Pancreas (tissue), 8 donors: ENCODE data around the gene OR10AD1. TPM values are rescaled to one million over a fixed set of nuclear protein-coding genes. Genes with fewer than 3 reads are reported as not detected.

Source experiments
- polyA plus RNA-seq, 2 donors: library from polyadenylated mRNA; stranded (reverse); fragments of 200-250 nt; gene quantifications; one replicate each; pipeline ENCODE4 v1.2.3, GENCODE V29; 2013
- total RNA-seq, 6 donors: library from RNA; stranded (reverse); fragmentation: NEBNext Ultra II Directional in 4 of 6; extraction: Animal tissue kit (Norgen Biotek cat#: 25700) in 4 of 6; gene quantifications; one replicate each; pipeline versions ENCODE4 v1.2.1 to v1.2.4, GENCODE V29; 2021 to 2023
- donor health status: healthy with polysubstance abuse.
- donor health status: DM: no; HTN: no; CAD: no; lungs with moderate emphysema.
- donor health status: DM: no; HTN: no; CAD: no.
- donor health status: Bipolar disorder and iron deficiency.
- donor health status: DM: yes; HTN: yes; CAD: no.
- donor health status: DM: no; HTN: no; CAD: no.
- donor health status: DM: no; HTN: no; CAD: no.
- donor health status: DM: yes; HTN: yes; CAD: no.

The OR10AD1 gene
- total and polyA plus RNA-seq, 8 donors, result not detected

Other genes with a start within 250 kb of the OR10AD1 start
- 10 to 100 TPM; 25.6 to 42.1 (median 31.7) TPM for gene TMEM106C, start 239.7 kb downstream of the OR10AD1 start, total RNA-seq
- gene TMEM106C, start 239.7 kb downstream of the OR10AD1 start, polyA plus RNA-seq, result 10 to 100 TPM; 24.7 to 44.7 TPM
- gene COL2A1, start 198.8 kb downstream of the OR10AD1 start, total RNA-seq, result under 1 TPM in 1 of 6 donors, not detected in 5; 0.06 TPM
- under 1 TPM; 0.04 to 0.12 TPM for gene COL2A1, start 198.8 kb downstream of the OR10AD1 start, polyA plus RNA-seq
- gene SENP1, start 97.2 kb downstream of the OR10AD1 start, total RNA-seq, result 1 to 10 TPM; 6.8 to 8.9 (median 7.4) TPM
- 1 to 10 TPM; 1.9 to 3.4 TPM for gene SENP1, start 97.2 kb downstream of the OR10AD1 start, polyA plus RNA-seq
- 10 to 100 TPM in 4 of 6 donors, 1 to 10 TPM in 2; 7.0 to 23.1 (median 11.3) TPM for gene PFKM, start 83.9 kb downstream of the OR10AD1 start, total RNA-seq
- gene PFKM, start 83.9 kb downstream of the OR10AD1 start, polyA plus RNA-seq, result 10 to 100 TPM in 1 of 2 donors, 1 to 10 TPM in 1; 9.9 to 27.5 TPM
- gene ASB8, start 45.8 kb downstream of the OR10AD1 start, total RNA-seq, result 10 to 100 TPM; 17.6 to 27.6 (median 20.7) TPM
- gene ASB8, start 45.8 kb downstream of the OR10AD1 start, polyA plus RNA-seq, result 10 to 100 TPM in 1 of 2 donors, 1 to 10 TPM in 1; 8.1 to 17.0 TPM
- gene CCDC184, start 19.6 kb downstream of the OR10AD1 start, total RNA-seq, result under 1 TPM; 0.16 to 0.76 (median 0.34) TPM
- 1 to 10 TPM in 1 of 2 donors, under 1 TPM in 1; 0.61 to 3.1 TPM for gene CCDC184, start 19.6 kb downstream of the OR10AD1 start, polyA plus RNA-seq
- gene ZNF641, start 147.6 kb upstream of the OR10AD1 start, total RNA-seq, result 10 to 100 TPM in 5 of 6 donors, 1 to 10 TPM in 1; 9.9 to 14.4 (median 12.3) TPM
- gene ZNF641, start 147.6 kb upstream of the OR10AD1 start, polyA plus RNA-seq, result 1 to 10 TPM; 8.0 to 9.2 TPM